Measurements from ENCODE around the gene PLXNA1. TPM values are rescaled to one million over a fixed set of nuclear protein-coding genes. Genes with fewer than 3 reads are reported as not detected.

PLXNA1 gene
- total RNA-seq, 1 donor from 2014 or later: 209 TPM

- no peak for DNase-seq (ENCODE audit: low read depth)
These were observed 15.5 kb upstream of the PLXNA1 start for GRCh38 chr3:126967386-126967785.

GRCh38 chr3:126968391-126969390, 14.2 kb upstream of the PLXNA1 start:
- peak; percentile 37 for DNase-seq (ENCODE audit: low read depth)

DNA sequence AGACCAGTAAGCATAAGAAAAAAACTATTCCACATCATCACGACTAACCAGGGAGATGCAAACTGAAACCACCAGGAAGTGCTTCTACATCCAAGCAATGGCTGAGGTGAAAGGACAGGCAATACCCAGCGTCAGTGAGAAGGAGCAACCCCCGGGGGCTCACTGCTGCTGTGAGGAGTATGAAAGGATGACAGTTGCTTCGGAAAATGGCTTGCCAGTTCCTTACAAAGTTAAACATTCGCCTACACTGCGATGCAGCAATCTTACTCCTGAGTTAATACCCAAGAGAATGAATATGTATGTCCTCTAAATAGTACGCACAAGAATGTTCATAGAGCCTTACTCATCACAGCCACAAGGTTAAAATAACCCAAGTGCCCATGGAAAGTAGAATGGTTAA, 13.3 kb upstream of the PLXNA1 start:
- DNase-seq (ENCODE audit: low read depth): no peak

GRCh38 chr3:126970101-126970500, 12.8 kb upstream of the PLXNA1 start:
- no peak for DNase-seq (ENCODE audit: low read depth)

DNA sequence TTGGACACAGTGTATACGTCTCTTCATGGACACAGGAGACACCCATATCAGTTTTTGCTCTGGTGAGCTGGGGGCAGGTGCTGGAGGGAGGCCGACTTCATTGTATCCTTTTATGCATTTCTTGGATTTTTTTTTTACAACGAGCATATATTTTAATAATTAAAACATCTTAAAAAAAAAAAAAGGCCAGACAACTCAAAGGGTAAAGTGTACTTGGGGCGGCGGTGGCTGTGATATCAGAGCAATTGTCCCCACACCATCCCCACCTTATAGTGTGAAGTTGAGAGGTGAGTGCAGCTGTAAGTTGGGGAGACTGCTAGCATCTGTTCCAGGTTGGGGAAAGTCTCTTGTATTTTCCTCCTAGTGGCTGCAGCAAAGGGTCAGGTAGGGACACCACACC, 12.0 kb upstream of the PLXNA1 start:
- no peak for DNase-seq (ENCODE audit: low read depth)

- DNase-seq (ENCODE audit: low read depth): peak; percentile 87
These were observed 11.0 kb upstream of the PLXNA1 start for GRCh38 chr3:126971891-126972351.

- DNase-seq (ENCODE audit: low read depth): no peak
These were observed 10.0 kb upstream of the PLXNA1 start for GRCh38 chr3:126972866-126973265.

- DNase-seq (ENCODE audit: low read depth): no peak
These were observed 9.1 kb upstream of the PLXNA1 start for GRCh38 chr3:126973814-126974213.

DNA sequence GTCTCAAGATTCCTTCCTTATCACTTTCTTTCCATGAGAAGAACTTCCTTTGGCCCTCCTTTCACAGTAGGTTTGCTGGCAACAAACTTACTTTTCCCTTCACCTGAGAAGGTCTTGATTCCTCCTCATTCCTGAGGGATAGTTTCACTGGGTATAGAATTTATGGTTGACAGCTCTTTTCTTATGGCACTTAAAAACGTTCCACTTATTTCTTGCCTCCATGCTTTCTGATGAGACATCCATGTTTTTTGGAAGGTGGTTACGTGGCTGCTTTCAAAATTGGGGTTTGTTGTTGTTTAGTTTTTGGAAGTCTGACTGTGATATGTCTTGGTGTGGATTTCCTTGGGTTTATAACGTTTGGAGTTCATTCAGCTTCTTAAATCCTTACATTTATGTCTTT, 8.2 kb upstream of the PLXNA1 start:
- DNase-seq (ENCODE audit: low read depth): no peak

GRCh38 chr3:126976906-126977305, 6.0 kb upstream of the PLXNA1 start:
- DNase-seq (ENCODE audit: low read depth): no peak

DNA sequence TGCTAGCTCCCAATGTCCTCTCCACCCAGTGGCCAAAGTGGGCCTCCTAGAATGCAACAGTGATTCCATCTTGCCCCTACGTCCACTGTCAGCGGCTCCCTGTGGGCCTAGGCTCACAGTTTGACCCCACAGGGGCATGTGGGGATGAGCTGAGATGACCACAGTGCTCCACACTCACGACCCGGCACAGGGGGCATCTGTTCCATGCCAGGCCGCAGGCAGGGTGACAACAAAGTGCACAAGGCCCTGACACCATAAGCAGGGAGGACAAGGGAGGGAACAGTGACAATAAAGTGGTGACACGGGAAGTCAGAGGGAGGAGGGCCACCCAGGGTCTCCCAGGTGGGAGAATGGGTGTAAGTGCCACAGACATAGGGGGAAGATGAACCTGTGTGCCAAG, 5.1 kb upstream of the PLXNA1 start:
- no peak for DNase-seq (ENCODE audit: low read depth)

DNA sequence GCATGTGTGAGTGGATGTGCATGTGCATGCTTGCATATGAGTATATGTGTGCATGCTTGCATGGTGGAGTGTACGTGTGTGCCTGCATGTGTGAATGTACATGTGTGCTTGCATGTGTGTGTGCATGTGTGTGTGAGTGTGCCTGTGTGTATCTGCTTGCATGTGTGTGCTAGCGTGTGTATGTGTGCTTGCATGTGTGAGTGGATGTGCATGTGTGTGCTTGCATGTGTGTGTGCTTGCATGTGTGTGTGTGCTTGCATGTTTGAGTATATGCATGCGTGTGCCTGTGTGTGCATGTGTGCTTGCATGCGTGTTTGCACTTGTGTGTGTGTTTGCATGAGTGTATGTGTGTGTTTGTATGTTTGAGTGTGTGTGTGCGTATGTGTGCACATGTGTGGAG, 4.6 kb upstream of the PLXNA1 start:
- no peak for DNase-seq (ENCODE audit: low read depth)

DNA sequence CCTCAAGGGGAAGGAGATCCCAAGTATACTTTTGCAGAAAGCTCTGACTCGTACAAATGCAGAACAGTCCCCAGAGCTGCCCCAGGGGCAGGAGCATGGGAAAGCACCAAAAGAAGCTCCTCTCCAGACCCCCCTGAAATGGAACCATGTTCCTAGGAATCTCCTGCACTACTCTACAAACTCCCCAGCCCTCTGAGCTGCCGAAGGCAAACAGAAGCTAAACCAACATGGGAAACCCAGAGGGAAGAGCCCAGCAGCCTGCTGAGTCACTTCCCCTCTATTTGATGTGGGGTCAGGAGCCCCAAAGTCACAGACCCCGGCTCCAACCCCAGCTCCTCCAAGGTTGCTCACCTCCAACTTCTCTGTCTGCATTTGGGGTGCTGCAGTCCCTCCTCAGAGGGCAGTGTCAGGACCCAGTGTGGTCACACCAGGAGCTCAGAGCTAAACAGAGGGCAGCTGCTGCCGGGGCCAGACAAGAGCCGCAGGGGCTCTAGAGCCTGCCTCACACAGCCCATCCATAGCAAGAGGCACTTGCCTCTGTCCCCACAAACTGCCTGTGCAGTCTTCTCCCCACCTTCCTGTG, 3.8 kb upstream of the PLXNA1 start:
- DNase-seq (ENCODE audit: low read depth): no peak

DNA sequence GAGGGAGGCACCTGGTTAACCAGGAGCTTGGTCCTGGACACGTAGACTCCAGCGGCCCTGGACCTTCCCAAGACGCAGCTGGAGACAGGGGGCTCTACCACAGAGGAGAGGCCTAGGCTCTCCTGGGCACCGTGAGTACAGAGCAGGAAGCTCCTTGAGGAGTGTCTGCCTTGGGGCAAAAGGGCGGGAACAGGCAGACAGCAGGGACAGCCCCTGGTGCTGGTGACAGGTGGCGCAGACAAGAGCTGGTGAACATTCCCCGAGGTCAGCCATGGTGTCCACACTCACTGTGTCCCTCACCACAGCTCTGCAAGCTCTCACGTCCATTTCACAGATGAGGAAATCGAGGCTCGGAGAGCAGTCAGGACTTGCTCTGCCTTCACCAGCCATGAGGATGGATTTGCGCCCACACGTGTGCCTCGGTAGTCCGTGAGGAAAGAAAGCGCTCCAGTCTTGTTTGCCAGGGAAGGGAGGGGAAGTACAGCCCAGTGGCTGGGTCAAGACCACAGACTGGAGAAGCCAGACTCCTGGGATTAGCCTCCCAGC, 2.6 kb upstream of the PLXNA1 start:
- DNase-seq (ENCODE audit: low read depth): no peak

DNA sequence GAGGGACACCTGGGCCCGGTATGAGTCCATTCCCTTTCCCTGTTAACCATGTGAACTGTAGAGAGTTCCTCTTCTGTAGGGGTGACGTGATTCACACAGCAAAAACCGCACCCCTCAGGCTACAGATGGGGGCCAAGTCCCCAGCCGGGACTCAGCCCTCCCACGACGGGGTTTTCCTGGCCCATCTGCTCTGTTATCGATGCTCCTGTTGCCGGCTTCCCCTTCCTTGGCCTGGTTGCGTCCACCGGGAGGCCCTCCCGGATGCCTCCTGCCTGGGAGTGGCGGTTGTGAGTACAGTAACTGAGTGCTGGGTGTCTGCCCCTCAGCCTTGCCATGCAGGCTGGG, 817 bp upstream of the PLXNA1 start:
- DNase-seq (ENCODE audit: low read depth): no peak

- DNase-seq (ENCODE audit: low read depth): no peak
These were observed 349 bp downstream of the PLXNA1 start for GRCh38 chr3:126983276-126983652.

GRCh38 chr3:126983653-126984390, 907 bp downstream of the PLXNA1 start:
- DNase-seq (ENCODE audit: low read depth): peak; percentile 54

DNA sequence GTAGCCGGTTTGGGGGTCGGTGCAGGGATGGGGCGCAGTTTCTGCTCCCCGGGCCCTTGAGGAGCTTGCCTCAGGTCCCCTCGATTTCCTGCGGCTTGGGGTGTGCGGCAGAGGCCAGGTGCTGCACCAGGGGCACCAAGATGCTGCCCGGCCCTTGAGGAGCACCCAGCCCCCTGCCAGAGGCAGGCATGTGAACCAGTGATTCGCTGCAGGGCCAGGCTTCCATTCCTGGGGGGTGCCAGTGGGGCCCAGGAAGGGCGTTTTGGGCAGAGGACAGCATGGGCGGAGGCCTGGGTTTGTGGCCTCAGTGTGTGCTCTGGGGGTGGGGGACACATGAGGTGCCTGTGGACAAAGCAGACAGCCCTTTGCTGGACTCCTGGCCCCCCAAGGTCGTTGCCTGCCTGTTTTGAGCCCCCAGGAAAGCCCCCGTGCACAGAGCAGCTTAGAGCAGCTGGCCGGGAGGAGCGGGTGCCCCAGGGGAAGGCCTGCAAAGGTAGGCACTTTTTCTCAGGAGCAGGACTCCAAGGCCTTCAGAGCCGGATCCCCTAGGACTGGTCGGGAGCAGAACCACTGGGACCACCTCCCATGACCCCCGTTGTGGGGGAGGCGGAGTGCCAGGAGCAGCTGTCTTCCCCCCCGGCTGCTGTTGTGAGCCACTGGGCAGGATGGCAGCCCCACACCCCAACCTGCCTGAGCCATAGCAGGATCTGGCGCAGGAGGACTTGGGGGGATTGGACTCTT, 1.6 kb downstream of the PLXNA1 start:
- no peak for DNase-seq (ENCODE audit: low read depth)

DNA sequence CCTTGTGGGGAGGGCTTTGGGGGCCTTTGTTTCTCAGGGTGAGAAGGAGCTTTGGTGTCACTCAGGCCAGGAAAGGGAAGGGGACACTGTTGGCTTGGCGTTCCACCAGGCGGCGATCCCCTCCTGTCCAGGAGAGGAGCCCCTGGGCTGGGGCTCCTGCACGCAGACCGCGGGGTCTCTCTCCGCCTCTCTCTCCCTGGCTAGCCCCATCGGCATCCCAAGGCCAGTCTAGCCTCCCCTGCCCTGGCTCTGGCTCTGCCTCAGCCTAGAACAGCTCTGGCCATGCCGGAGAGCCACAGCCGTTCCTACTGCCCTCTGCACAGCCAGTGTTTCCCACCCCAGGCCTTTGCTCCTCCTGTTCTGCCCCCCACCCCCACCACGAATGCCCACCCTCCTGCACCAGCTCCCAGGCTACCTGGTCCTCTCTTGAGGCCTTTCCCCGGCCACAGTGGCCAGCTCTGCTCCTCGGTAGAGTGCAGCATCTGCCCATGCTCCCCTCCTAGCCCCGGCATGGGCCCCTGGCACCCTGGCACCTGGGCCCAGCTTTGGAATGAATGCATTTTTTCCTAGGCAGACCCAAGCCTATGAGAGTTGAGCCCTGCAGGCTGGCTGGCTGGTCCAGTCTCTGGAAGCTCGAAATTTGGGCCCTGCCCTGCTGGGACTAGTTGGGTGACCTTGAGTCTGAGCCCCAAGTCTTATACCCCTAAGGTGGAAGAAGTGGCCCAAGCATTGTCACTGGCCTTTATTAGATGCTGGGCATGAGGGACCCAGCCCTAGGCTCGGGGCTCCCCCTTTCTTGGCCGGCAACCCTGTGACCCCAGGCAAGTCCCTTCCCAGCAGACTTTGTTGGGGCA, 2.4 kb downstream of the PLXNA1 start:
- DNase-seq (ENCODE audit: low read depth): no peak

- DNase-seq (ENCODE audit: low read depth): no peak
These were observed 3.1 kb downstream of the PLXNA1 start for GRCh38 chr3:126986001-126986400.
